Hematopoietic multipotent progenitor cell treated with erythropoietin and hydrocortisone succinate and interleukin-3 and kit ligand, for 15 days (in vitro differentiated cells): ENCODE data around the gene ULK3.

ENCODE experiments used
- DNase-seq: peaks from one replicate; pipeline ENCODE4 v3.0.0-alpha.2; 2015; ENCODE audit warnings: low spot score

The ULK3 gene

GRCh38 chr15:74840851-74841775, 1.8 kb downstream of the ULK3 start:
- no peak for DNase-seq

GRCh38 chr15:74839526-74840395, 3.2 kb downstream of the ULK3 start:
- DNase-seq: no peak

- no peak for DNase-seq
Measured at GRCh38 chr15:74838746-74839525, 4.0 kb downstream of the ULK3 start.

GRCh38 chr15:74838137-74838516, 4.8 kb downstream of the ULK3 start:
- no peak for DNase-seq

GRCh38 chr15:74837482-74838136, 5.3 kb downstream of the ULK3 start:
- DNase-seq: no peak

- no peak for DNase-seq
Measured at GRCh38 chr15:74836846-74837245, 6.1 kb downstream of the ULK3 start.

- DNase-seq: peak; percentile 45
Measured at GRCh38 chr15:74835312-74835823, 7.6 kb downstream of the ULK3 start.

GRCh38 chr15:74833376-74834107, 9.4 kb downstream of the ULK3 start:
- DNase-seq: no peak

GRCh38 chr15:74832826-74833225, 10.1 kb downstream of the ULK3 start:
- DNase-seq: no peak

- no peak for DNase-seq
Measured at GRCh38 chr15:74831813-74832495, 11.0 kb downstream of the ULK3 start.

GRCh38 chr15:74830868-74831267, 12.1 kb downstream of the ULK3 start:
- DNase-seq: no peak

GRCh38 chr15:74829991-74830390, 13.0 kb downstream of the ULK3 start:
- DNase-seq: no peak

- no peak for DNase-seq
Measured at GRCh38 chr15:74829486-74829885, 13.5 kb downstream of the ULK3 start.

- DNase-seq: no peak
Measured at GRCh38 chr15:74828835-74829234, 14.1 kb downstream of the ULK3 start.

- no peak for DNase-seq
Measured at GRCh38 chr15:74827614-74828013, 15.3 kb downstream of the ULK3 start.

- DNase-seq: no peak
Measured at GRCh38 chr15:74826921-74827320, 16.0 kb downstream of the ULK3 start.

- DNase-seq: no peak
Measured at GRCh38 chr15:74826364-74826819, 16.6 kb downstream of the ULK3 start, which contains the start of gene CPLX3. Gene CPLX3 (plus strand): TSS chr15:74826627. CDS start chr15:74826704, 77 bp downstream.

- no peak for DNase-seq
Measured at GRCh38 chr15:74825866-74826265, 17.1 kb downstream of the ULK3 start.

- no peak for DNase-seq
Measured at GRCh38 chr15:74824976-74825375, 18.0 kb downstream of the ULK3 start.

GRCh38 chr15:74823324-74823723, 19.6 kb downstream of the ULK3 start:
- DNase-seq: no peak
